Inflammatory macrophage (primary cell): ENCODE data around the gene ABCC8.
"Not testable (repeated sequence)": the region's sequence is repeated elsewhere in the genome, so short reads cannot be mapped to it uniquely, and the experiment has no call there.

ENCODE experiments used
- DNase-seq, 2 donors: peaks; one replicate each; pipeline ENCODE4 v3.0.0-alpha.2; 2020 to 2022

The ABCC8 gene

DNA sequence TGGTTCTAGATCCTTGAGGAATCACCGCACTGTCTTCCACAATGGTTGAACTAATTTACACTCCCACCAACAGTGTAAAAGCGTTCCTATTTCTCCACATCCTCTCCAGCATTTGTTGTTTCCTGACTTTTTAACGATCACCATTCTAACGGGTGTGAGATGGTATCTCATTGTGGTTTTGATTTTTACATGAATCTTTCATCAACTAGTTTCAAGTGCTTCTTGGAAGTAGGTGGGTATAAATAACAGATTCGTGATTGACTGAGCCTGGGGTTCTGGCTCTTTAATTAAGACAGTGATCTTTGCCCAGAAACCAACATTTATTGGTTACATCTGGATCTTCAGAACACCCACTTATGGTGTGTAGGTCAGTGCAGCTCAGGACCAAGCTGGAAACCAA is 50.4 kb downstream of the ABCC8 start:
- not testable (repeated sequence) for DNase-seq

DNA sequence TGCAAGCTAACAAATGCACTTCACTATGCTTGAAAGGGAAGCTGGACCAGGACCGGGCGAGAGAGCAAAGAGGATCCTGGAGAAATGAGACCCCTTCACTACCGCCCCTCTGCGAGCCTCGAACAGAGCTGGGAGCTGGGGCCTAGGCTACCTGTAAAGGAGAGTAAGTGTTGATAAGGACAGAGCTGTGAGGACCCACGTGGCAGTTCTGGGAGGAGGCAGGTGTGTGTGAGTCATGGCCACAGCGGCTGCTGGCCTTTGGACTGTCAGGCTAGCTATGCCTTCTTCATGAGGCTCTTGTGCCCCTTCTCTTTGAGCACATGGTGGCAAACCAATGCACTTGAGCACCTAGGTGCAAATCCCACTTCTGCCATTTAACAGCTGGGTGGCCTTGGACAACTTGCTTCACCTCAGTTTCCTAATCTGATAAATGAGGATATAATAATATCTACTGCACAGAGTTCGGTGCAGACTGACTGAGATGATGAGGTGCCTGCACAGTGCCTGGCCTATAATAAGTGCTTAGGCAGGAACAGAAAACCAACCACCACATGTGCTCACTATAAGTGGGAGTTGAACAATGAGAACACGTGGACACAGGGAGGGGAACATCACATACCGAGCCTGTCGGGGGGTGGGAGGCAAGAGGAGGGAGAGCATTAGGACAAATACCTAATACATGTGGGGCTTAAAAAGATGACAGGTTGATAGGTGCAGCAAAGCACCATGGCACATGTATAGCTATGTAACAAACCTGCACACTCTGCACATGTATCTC is 52.9 kb downstream of the ABCC8 start:
- no peak for DNase-seq

DNA sequence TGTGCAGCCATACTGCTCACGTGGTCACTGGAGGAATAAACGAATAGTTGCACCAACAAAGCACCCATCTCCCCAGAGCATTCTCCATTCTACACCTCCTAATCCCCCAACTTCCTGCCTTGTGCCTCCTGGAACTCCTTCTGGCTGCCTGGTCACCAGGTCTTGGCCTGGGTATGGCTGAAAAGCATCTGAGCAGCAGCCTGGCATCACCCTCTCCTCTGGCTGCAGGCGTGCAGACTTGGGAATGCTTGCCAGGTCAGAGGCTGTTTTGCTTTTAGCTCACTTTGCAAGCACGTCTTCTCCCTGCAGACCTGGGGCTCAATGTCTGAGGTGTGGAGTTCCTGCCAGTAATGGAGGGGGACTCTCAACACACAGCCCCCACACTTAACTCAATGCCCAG is 54.9 kb downstream of the ABCC8 start:
- DNase-seq: no peak

DNA sequence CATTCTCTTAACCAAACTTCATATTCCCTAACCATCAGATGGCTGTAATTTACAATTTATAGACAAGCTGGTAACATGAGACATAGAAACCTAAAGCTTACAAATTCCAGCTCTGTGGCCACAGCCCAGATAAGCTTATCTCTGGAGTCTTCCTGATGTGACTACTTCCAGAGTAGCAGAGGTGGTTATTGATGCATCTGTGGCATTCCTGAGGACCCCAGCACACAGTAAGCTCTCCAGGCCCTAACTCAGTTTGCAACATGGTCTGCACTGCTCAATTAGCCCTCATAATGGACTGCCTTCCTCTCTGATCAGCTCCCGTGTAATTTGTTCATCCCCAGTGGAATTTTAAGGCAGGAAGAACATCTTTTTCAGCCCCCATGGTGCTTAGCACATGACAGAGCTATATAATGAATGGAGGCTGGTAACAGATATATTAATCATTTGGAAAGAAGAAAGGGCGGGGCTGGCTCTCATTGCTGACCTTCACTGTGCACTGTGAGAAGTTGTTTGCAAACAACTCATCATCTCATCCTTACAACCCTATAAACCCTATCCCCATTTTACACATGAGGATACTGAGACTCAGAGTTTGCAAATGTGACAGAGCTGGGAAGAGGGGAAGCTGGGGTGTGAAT is 58.1 kb downstream of the ABCC8 start:
- no peak for DNase-seq

DNA sequence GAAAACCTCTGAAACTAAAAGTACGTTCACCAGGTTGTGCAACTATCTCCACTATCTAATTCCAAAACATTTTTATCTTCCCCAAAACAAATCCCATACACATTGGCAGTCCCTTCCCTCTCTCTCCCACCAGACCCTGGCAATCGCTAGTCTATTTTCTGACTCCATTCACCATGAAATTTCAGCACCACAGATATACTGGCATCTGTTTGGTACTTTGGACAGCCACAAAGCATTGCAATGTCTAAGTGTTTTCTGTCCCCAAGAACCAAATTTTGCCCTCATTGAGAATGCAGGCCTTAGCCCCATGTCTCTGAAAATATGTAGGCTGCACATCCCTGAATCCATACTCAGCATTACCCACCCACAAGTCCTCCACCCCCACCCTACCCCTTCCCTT is 60.2 kb downstream of the ABCC8 start:
- DNase-seq: no peak

DNA sequence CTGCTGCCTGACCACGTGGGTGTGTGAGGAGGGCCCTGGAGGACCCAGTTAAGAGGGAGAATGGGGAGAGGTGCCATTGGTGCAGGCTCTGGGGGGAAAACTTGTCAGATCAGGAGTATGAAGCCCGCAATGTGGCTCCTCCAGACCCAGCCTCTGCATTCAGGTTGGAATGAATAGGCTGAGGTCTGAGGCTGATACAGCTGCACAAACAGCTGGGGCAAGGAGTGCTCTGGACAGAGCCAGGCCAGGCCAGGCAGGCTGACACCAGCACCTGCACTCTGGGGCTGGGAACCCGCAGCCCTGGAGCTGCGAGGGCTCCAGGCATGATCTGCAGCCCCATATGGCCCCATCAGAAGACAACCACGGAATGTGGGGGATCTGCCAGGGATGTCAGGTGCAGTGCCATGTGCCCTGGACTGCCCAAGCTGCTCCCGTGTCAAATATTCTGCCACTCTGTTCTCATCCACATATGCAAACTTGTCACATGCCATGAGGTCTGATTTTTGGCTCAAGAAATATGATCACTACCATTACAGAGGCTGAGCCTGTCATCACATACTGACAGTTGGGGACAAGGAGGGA is 61.0 kb downstream of the ABCC8 start:
- no peak for DNase-seq

DNA sequence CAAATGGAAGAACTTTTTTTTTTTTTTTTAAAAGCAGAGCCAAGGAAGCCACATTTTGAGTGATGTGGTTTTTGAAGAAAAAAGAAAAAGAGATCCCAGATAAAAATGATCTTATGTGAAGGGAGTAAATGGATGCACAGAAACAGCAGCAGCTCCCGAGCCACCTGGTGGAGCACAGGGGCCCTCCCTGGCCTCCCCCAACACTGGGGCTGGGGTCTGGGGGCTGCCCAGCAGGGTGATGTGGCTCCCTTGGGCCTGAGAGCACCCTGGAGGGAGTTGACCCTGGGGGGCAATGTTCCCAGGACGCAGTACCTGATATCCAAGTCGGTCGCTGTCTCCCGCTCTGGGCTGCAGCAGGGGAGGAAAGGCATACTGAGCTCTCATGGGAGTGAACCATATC is 61.7 kb downstream of the ABCC8 start:
- no peak for DNase-seq

DNA sequence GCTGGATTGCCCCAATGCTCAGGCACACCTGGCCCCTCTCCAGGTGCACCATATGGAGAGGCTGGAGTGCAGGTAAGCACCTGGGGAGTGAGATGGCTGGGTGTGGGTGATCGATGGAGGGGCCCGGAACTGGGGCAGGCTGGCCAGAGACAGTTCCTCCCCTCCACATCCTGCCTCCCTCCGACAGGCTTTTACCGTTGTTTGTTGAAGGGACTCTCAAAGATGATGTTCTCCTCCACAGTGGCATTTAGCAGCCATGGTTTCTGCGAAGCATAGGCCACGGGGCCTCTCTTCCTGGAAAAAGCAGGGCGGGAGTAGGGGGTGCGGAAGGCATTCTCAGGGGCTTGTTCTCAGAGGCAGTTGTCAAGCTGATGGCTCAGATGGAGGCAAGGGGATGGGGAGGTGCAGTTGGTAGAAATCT is 62.3 kb downstream of the ABCC8 start:
- DNase-seq: no peak

DNA sequence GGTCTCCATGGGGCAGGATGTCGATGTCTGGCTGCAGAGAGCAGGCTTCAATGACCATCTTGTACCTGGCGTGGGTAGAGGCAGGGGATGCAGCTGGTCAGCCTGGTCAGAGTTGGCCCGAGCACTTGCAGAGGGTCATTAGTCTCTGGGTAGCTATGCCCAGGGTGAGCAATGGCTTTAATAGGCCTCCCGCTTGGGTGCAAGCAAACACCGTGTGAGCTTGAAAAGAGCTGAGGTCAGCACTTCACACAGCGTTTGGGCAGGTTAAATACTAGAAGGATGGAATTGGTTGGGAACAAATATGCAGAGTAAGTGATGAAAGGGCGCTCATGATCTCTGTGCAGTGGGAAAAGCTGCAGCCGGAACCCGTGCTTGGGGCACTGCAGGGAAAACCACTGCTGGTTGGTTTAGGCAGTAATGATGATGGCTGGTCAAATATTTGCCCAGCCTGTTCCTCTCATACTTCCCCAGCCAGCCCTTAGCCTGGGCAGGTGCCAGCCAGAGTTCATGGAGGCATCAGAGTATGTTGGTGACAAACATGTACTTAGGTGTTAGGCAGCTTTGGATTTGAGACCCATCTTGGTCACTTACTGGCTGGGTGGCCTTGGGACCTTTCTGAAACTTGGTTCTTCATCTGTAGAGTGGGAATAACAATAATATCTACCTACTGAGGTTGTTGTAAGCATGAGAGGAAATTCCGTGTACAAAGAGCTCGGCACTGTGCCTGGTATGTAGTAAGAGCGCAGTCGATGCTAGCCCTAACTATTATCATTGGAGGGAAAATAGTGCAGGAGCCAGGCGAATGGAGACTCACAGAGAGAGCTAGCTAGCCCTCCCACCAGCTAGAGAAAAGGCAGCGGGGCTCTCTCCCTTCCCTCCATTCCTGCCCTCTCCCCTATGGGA is 63.0 kb downstream of the ABCC8 start:
- DNase-seq: no peak

DNA sequence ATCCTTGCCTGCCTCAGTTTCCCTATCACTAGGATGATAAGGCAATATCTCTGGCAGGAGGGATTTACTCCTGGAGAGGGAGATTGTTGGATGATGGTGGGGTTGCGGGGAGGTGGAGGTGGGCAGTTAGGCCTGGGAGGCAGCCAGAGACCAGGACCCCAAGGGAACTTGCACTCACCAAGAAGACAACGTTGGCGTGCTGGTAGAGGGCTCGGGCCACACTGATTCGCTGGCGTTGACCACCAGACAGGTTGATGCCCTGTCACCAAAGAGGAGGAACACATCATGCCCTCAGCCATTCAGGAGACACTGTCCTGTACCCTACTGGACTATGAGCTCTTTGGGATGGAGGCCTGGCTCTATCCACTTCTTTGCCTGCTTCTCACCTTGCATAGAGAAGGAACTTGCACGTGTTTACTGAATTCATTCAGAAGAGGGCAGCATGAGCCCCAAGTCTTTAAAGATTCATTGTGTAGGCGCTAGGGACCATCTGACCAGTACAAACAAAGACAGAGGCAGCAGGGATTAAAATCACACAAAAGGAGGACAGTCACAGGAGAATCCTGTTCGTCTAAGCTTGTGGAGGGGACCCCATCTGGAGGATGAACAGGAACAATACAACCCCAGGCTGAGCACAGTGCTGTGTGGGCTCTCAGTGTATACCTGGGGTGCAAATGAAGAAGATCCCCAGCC is 64.0 kb downstream of the ABCC8 start:
- DNase-seq: no peak

DNA sequence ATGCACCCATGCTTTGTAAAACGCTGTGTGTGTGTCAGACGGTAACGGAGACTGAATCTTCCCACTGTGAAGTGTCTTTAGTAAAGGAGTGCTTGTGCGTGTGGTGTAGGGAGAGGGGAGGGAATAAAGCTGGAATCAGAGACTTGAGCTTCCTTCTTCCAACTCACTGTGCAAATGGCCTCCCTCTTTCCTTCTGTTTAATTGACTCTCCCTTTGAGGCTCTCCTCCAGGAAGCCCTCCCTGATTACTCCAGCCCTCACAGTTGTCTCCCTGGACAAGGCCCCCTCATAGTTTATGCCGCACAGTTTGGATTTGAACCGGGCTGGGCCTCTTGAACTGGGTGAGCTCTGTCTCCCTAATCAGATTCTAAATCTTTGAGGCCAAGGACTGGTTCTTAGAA is 65.2 kb downstream of the ABCC8 start:
- DNase-seq: no peak

DNA sequence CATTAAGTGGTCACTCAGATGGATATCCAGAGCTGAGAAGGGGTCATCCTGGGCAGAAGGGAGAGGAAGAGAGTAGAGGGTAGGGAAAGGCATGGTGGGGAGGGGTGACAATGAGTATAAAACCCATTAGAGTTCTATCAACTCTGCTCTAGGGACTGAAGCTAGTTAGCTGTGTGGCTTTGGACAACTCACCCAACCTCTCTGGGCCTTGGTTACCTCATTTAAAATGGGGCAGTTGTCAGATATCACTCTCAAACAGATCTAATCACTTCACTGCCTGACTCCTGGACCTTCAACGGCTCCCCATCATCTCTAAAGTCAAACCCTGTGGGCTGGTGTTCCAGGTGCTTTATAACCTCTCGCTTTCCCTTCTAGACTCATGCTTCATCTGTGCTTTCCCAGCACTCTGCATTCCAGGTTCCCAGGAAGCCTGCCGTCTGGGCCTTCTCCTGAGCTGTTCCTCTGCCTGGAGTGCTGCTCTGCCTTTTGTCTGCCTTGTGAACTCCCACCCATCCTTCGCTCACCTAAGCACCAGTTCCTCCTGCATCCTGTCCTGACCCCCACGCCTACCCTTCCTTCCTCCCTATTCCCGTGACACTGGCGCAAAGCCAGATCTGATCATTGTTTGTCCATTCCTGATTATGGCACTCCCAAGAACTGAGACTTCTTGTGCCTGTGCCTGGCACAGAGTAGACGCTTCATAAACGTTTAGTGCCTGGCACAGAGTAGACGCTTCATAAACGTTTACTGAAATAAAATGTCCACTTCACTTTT is 65.9 kb downstream of the ABCC8 start:
- DNase-seq: no peak

DNA sequence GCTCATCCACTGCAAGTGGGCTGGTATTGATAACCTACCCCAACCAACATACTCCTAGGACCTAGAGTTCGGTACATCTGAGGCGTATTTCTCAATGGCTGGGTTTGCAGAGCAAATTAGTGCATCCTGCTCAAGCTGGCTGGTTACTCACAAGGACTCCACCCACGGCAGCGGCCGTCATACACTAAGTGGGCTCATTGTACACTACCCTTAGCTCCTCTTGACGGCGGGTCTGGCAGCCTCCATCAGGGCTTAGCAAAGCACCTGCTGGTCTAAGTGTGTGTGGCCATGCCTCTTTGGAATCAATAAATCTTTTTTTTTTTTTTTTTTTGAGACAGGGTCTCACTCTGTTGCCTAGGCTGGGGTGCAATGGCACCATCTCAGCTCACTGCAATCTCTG is 68.0 kb downstream of the ABCC8 start:
- DNase-seq: no peak

DNA sequence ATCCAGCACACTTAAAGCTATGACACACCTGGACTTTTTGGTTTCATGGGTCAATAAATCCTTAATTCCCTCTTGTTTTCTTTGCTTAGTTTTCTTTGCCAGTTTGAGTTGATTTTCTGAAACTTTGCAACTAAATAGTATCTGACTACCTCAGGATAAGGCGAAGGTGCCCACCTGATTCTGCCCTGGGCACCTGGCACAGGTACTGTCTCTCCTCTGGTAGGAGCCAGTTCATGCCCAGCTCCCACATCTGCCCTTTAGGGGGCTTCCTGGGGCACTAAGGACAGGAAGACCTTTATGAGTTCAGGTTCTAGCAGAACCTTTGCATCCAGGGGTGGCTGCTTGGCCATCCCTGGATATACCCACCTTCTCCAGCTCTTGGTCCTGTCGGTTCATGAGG is 68.6 kb downstream of the ABCC8 start:
- no peak for DNase-seq

DNA sequence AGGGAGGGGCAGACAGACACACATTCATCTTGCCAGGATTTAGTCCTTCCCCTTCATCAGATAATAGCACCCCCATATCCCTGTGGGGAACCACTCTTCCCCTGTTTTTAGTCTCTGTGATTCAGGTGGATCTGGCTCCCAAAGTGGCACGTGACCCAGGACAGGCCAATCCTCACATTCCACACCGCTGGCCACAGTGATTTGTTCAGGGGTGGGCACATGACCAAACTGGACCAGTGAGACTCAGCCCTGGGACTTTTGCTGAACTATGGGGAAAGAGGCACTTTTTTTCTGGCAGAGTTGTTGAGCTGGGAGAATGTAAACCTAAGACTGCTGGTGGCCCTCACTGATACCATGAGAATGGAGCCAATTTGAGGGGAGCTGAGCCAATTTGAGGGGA is 69.1 kb downstream of the ABCC8 start:
- no peak for DNase-seq

DNA sequence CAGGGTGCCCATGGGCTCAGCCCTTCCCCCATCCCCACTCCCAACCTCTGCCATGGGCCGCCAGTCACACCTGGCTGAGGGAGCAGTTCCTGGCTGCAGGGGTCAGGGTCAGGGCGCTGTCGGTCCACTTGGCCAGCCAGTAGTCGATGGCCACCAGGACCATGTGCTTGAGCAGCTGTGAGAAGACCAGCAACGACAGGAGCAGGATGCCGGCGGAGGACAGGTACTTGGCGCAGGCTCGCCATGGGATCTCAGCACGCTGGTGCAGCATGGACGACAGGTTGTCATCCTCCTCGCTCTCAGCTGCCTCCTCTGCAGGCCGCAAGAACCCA is 69.9 kb downstream of the ABCC8 start:
- no peak for DNase-seq

DNA sequence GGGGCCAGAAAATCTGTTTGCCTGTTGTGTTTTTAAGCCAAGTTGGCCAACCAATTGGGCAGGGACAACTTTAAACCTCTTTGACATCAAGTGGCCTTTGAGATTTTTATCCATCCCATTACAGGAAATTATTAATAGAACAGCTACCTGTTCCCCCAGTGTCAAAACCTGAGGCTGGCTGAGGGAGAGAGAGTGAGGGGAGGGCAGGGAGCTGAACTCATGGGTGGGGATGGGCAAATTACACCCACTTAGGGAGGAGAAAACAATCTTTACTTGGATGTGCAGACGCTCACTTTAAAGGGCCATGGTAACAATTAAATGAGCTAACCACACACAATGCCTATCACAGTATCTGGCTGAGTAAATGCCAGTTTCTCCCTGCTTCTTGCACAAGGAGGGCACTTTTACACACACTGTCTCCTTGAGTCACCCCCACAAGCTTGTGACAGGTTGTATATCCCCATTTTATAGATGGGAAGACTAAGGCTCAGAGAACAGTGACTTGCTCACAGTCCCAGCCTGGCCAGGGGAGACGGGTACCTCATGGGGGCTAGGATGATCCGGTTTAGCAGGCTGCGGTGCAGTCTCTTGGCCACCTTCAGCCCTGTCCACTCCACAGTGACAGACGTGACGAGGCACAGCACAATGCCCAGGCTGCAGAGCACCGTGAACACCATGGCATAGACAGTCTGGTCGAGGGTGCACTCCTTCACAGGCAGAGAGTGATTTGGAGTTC is 70.4 kb downstream of the ABCC8 start:
- no peak for DNase-seq

DNA sequence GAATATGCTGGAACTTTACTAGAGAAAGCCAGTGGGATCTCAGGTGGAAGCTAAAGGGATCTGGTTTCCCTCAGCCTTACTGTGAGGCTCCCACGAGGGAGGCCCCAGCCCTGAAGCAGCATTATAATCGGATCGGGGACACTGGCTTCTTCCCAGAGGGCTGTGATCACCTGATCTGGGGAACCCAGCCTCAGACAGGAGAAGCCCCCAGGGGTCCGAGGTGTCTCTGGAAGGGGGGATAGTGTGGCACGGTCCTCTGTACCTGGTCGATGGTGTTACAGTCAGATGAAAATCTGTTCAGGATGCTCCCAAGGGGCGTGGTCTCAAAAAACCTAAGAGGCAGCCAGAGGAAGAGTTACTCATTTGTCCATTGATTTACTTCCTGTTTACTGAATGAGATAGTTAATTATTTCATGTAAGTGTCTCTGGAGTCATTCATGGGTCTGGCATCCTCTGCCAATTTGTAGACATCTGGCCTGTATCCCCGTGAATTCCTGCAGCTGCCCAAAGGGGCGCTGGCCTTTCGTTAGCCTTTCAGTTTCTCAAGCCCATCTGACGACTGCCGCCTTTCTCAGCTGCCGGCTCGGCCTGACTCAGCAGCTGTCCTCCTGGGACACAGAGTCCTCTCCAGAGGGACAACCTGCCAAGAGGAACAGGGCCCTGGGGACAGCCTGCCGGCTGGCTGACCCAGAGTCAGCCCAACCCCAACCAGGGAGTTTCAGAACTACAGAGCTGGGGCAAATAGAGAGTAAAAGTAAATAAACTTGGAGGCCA is 71.2 kb downstream of the ABCC8 start:
- no peak for DNase-seq

DNA sequence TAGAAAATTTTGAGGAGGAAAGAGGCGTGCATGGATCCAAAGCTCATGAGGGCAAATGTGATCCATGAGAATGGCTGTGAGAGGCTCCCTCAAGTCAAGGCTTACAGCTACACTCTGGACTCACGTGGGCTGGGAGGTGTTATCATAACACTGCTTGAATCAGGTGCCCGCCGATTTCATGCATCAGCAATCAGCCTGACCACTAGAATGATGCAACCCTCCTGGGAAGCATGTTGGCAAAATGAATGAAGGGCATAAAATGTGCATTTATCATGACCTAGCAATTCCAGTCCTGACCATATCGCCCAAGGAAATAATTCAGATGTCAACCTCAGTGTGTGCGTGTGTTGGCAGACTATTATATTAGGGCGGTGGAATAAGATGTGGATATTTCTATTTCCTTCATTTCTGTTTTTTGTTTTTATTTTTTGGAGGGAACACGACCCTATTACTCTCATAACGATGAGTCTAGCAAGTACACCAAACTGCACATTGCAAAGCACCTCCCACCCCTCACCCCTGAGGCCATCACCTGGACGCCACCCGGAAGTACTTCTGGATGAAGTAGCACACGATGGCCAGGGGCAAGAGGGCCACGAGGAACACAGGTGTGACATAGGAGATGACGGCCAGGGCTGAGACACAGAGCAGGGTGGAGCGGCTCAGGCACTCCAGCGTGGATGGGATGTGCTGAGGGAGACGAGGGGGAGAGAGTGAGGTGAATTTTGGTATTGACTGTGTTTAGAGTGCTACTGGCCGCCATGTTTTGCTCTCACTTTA is 72.5 kb downstream of the ABCC8 start:
- no peak for DNase-seq

DNA sequence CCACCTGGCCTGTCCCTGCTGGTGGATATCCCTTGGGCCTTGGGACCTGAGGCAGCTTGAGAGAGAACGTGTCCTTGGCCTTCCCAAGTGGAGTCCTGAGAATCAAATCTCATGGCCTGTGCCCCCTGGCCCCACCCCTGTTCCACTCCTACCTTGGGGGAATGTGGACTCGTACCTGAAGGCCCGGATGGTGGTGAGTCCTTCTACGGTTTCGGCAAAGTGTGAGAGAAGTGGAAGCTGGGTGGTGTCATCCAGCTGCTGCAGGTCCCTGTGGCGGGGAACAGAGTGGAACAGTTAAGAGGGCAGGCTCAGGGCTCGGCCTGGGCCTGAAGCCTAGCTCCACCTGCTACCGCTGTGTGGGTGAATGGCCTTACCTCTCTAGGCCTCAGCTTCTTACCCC is 74.2 kb downstream of the ABCC8 start:
- DNase-seq: no peak
